Endothelial cell of umbilical vein (primary cell): Measurements from ENCODE around the gene SLC22A6. TPM values are rescaled to one million over a fixed set of nuclear protein-coding genes. Genes with fewer than 3 reads are reported as not detected.

Experiments
- BruUV-seq: library from RNA; stranded (reverse); fragments of 400-500 nt; replicated peaks from 2 replicates; lab custom pipeline; 2021; lab: Mats Ljungman, UMichigan
- CTCF ChIA-PET: fragments of 300-600, 350-600 bp; sonication (Branson Sonifier 250); formaldehyde crosslinking; loops from one replicate; lab custom pipeline; 2021; ENCODE audit warnings: antibody characterized with exemption, inconsistent platforms; lab: Charles Lee
- POLR2A ChIA-PET: fragments of 300-600, 350-600 bp; sonication (Branson Sonifier 250); formaldehyde crosslinking; loops from one replicate; lab custom pipeline; 2021; ENCODE audit warnings: antibody characterized with exemption, inconsistent platforms; lab: Charles Lee
- DNase-seq: peaks from one replicate; pipeline ENCODE4 v3.0.0-alpha.2; 2011; ENCODE audit warnings: low read depth, low spot score
- FAIRE-seq: peaks from 2 replicates; lab custom pipeline; 2011; peaks lifted over from hg19 to GRCh38; lab: Jason Lieb, UNC
- H2AFZ ChIP-seq: 2 replicates; pipeline ENCODE4 v1.6.0; 2012; ENCODE audit warnings: low read depth, low read length, control low read depth, inconsistent platforms
- H3K27ac ChIP-seq: 2 replicates; pipeline ENCODE4 v1.5.1; 2011; ENCODE audit warnings: low read depth, mild to moderate bottlenecking, control low read depth, low read length, moderate library complexity; ENCODE audit not compliant: insufficient read depth
- H3K27me3 ChIP-seq, 2 experiments: 2 replicates each; pipeline versions ENCODE4 v1.6.0 to v1.6.1; 2011; ENCODE audit warnings: low read length in 2 of 2, mixed read lengths in 1 of 2; ENCODE audit not compliant: control insufficient read depth in 2 of 2, insufficient read depth in 2 of 2
- H3K36me3 ChIP-seq, 2 experiments: 2 replicates in 1 of 2; 3 replicates in 1 of 2; pipeline ENCODE4 v1.5.1; 2011; ENCODE audit warnings: low read length in 2 of 2, mild to moderate bottlenecking in 1 of 2, moderate library complexity in 1 of 2; ENCODE audit not compliant: control insufficient read depth in 2 of 2, insufficient read depth in 2 of 2; ENCODE audit errors: extremely low read depth in 1 of 2
- H3K4me1 ChIP-seq: 3 replicates; pipeline ENCODE4 v1.5.1; 2011; ENCODE audit warnings: mild to moderate bottlenecking, low read length; ENCODE audit not compliant: control insufficient read depth, insufficient read depth; ENCODE audit errors: extremely low read depth
- H3K4me2 ChIP-seq: 2 replicates; pipeline ENCODE4 v1.6.1; 2011; ENCODE audit warnings: low read length, control low read depth, mixed read lengths; ENCODE audit not compliant: insufficient read depth
- H3K4me3 ChIP-seq, 3 experiments: fragments of 200-600 bp in 1 of 3; sonication (generic), shearing (Covaris generic) in 1 of 3; replicated peaks in 1 of 3; 2 replicates each; pipeline ENCODE4 v1.5.1; 2011 to 2016; ENCODE audit warnings: control low read depth in 3 of 3, low read length in 3 of 3, mild to moderate bottlenecking in 2 of 3, inconsistent platforms in 1 of 3, low read depth in 1 of 3, moderate library complexity in 1 of 3; ENCODE audit not compliant: insufficient read depth in 1 of 3
- H3K79me2 ChIP-seq: 2 replicates; pipeline ENCODE4 v1.6.0; 2012; ENCODE audit warnings: low read length, inconsistent platforms; ENCODE audit not compliant: control insufficient read depth, insufficient read depth
- H3K9ac ChIP-seq: replicated peaks from 2 replicates; pipeline ENCODE3; 2011; ENCODE audit warnings: low read length, control low read depth; ENCODE audit not compliant: insufficient read depth; ENCODE audit errors: extremely low read depth
- H3K9me1 ChIP-seq: replicated peaks from 3 replicates; pipeline ENCODE4 v1.6.0; 2011; ENCODE audit warnings: mild to moderate bottlenecking, low read length; ENCODE audit not compliant: control insufficient read depth, insufficient read depth; ENCODE audit errors: extremely low read depth
- H3K9me3 ChIP-seq: replicated peaks from 2 replicates; pipeline ENCODE4 v1.5.1; 2012; ENCODE audit warnings: low read length, inconsistent platforms; ENCODE audit not compliant: control insufficient read depth, insufficient read depth
- H4K20me1 ChIP-seq: replicated peaks from 2 replicates; pipeline ENCODE3; 2011; ENCODE audit warnings: mild to moderate bottlenecking, low read length; ENCODE audit not compliant: control insufficient read depth, insufficient read depth; ENCODE audit errors: extremely low read depth
- EZH2 ChIP-seq: IDR thresholded peaks from 2 replicates; pipeline ENCODE4 v1.6.1; 2012; ENCODE audit warnings: borderline replicate concordance, low read depth, mild to moderate bottlenecking, moderate library complexity, low read length, inconsistent platforms; ENCODE audit not compliant: severe bottlenecking
- FOS ChIP-seq: IDR thresholded peaks from 2 replicates; pipeline ENCODE4 v1.6.1; 2011; ENCODE audit warnings: mild to moderate bottlenecking, low read length, moderate library complexity, borderline replicate concordance; ENCODE audit not compliant: insufficient read depth
- GATA2 ChIP-seq: IDR thresholded peaks from 2 replicates; pipeline ENCODE4 v1.7.0; 2011; ENCODE audit warnings: low read depth, mild to moderate bottlenecking, moderate library complexity, mixed read lengths, low read length; ENCODE audit not compliant: insufficient read length, insufficient read depth
- JUN ChIP-seq: IDR thresholded peaks from 2 replicates; pipeline ENCODE4 v1.6.1; 2011; ENCODE audit warnings: borderline replicate concordance, low read depth; ENCODE audit not compliant: insufficient read length, insufficient read depth
- MAX ChIP-seq: IDR thresholded peaks from 2 replicates; pipeline ENCODE4 v1.6.1; 2011; ENCODE audit not compliant: insufficient read depth, insufficient read length
- MYC ChIP-seq: IDR thresholded peaks from one replicate; pipeline ENCODE4 v1.6.1; 2011; ENCODE audit warnings: mild to moderate bottlenecking, low read depth, low read length
- POLR2A ChIP-seq: IDR thresholded peaks from 2 replicates; pipeline ENCODE4 v1.6.1; 2012; ENCODE audit warnings: low read depth, mild to moderate bottlenecking, control low read depth, low read length
- POLR2AphosphoS5 ChIP-seq: IDR thresholded peaks from 2 replicates; pipeline ENCODE4 v1.6.1; 2012; ENCODE audit warnings: low read depth, mild to moderate bottlenecking, control low read depth, low read length, moderate library complexity; ENCODE audit not compliant: insufficient read depth
- dilution Hi-C: fragments of 300-500 bp; cut with MboI; formaldehyde crosslinking; loops from one replicate; pipeline ENCODE4 v1.15.0; 2019; ENCODE audit warnings: low sequenced_read_pairs; ENCODE audit not compliant: extremely low pct_ligation_motif_present
- intact Hi-C: fragments of 100-400 bp; cut with micrococcal nuclease; formaldehyde crosslinking; loops from one replicate; pipeline ENCODE4 v1.10.0; 2022
- polyA plus RNA-seq, 4 experiments: library from polyadenylated mRNA; depleted of rRNA in 3 of 4; stranded (reverse) in 3 of 4; unstranded in 1 of 4; fragments of >200 nt; gene quantifications; 2 replicates each; pipeline versions ENCODE4 v1.2.1 to v1.2.3, GENCODE V29; 2011 to 2012; ENCODE audit warnings: missing spikeins in 1 of 4
- total RNA-seq: library from RNA; stranded (reverse); gene quantifications from 2 replicates; pipeline ENCODE4 v1.2.3, GENCODE V29; 2021

Gene SLC22A6
- total and polyA plus RNA-seq, 2 donors (not counting 3 experiments of a cell fraction or from before 2014, with no cell fraction given): not detected

- no peak overlapping the region for H2AFZ ChIP-seq
- H3K27me3 ChIP-seq: peaks cover 2% of the 10 kb centered on the region in 2 experiments
- no peak overlapping the region for H3K27ac ChIP-seq
- no peaks in the 10 kb centered on the region for H3K36me3 ChIP-seq
- intact Hi-C loops (no loop called here), dilution Hi-C loops (no loop called here)
- no peaks in the 10 kb centered on the region for H3K9me3 ChIP-seq
- CTCF ChIA-PET: no interaction called here
- no peaks in the 10 kb centered on the region for H3K4me1 ChIP-seq
- POLR2A ChIA-PET: no interaction called here
- H3K9me1 ChIP-seq: no peaks in the 10 kb centered on the region
- H3K9ac ChIP-seq: no peak overlapping the region
- FAIRE-seq: no peak
- no peak for DNase-seq
- no peak for TF ChIP-seq JUN
- no peak for TF ChIP-seq EZH2
- TF ChIP-seq MYC: no peak
- TF ChIP-seq MAX: no peak
- TF ChIP-seq POLR2A: no peak
- no peaks in the 10 kb centered on the region for H3K79me2 ChIP-seq
- H3K4me2 ChIP-seq: no peak overlapping the region
- H3K4me3 ChIP-seq: no peak overlapping the region
- BruUV-seq: no TSS peak
- no peaks in the 10 kb centered on the region for H4K20me1 ChIP-seq
Measured at GRCh38 chr11:62933285-62933684, 51.5 kb downstream of the SLC22A6 start.

GRCh38 chr11:62931499-62932278 lies 53.1 kb downstream of the SLC22A6 start:
- CTCF ChIA-PET: interaction anchor here (1.2 to 1.6 kb wide), 2 partner anchors 23 to 26 kb away, joined by 4 to 5 read pairs; no protein-coding TSS in a partner anchor
- H3K4me3 ChIP-seq: no peak overlapping the region
- no peak overlapping the region for H3K27ac ChIP-seq
- H3K9me1 ChIP-seq: no peaks in the 10 kb centered on the region
- TF ChIP-seq MYC (no peak), GATA2 (no peak), POLR2A (no peak), MAX (no peak), FOS (no peak), JUN (no peak), POLR2AphosphoS5 (no peak), EZH2 (no peak)
- no peaks in the 10 kb centered on the region for H4K20me1 ChIP-seq
- no peaks in the 10 kb centered on the region for H3K36me3 ChIP-seq
- H3K9me3 ChIP-seq: no peaks in the 10 kb centered on the region
- H3K79me2 ChIP-seq: no peaks in the 10 kb centered on the region
- BruUV-seq: no TSS peak
- H3K4me2 ChIP-seq: no peak overlapping the region
- no peak overlapping the region for H2AFZ ChIP-seq
- H3K9ac ChIP-seq: no peak overlapping the region
- POLR2A ChIA-PET: no interaction called here
- no peaks in the 10 kb centered on the region for H3K4me1 ChIP-seq
- dilution Hi-C loops (no loop called here), intact Hi-C loops (no loop called here)
- peaks cover 9 to 12% of the 10 kb centered on the region in 2 experiments for H3K27me3 ChIP-seq
- no peak for FAIRE-seq
- DNase-seq: no peak
